Esophagus squamous epithelium (tissue), 5 donors: ENCODE results near the gene SKOR1. TPM values are rescaled to one million over a fixed set of nuclear protein-coding genes. Genes with fewer than 3 reads are reported as not detected.

Experiments
- DNase-seq: peaks from one replicate; lab custom pipeline; 2025; lab: John Stamatoyannopoulos, UW
- H3K27ac ChIP-seq, 4 donors: fragments of 200-600 bp; sonication (generic); one replicate each; pipeline ENCODE4 v1.5.1; 2016 to 2019; ENCODE audit warnings: mild to moderate bottlenecking in 1 of 4
- H3K27me3 ChIP-seq, 4 donors: fragments of 200-600 bp; sonication (generic); 1 replicate in 3 of 4; 2 replicates in 1 of 4; pipeline versions ENCODE4 v1.5.1 to v1.6.0; 2017 to 2021; ENCODE audit warnings: antibody characterized with exemption in 1 of 4
- H3K36me3 ChIP-seq, 3 donors: fragments of 200-600 bp; sonication (generic); one replicate each; pipeline ENCODE4 v1.5.1; 2016 to 2019
- H3K4me1 ChIP-seq, 3 donors: fragments of 200-600 bp; sonication (generic); one replicate each; pipeline ENCODE4 v1.5.1; 2017 to 2019
- H3K4me3 ChIP-seq, 4 donors: fragments of 200-600 bp; sonication (generic); 1 replicate in 3 of 4; 2 replicates in 1 of 4; pipeline ENCODE4 v1.5.1; 2016 to 2019; ENCODE audit warnings: mild to moderate bottlenecking in 2 of 4, moderate library complexity in 1 of 4
- H3K9me3 ChIP-seq, 3 donors: fragments of 200-600 bp; sonication (generic); one replicate each; pipeline ENCODE4 v1.5.1; 2016 to 2019
- POLR2A ChIP-seq, 4 donors: fragments of 450-650 bp; IDR thresholded peaks; one replicate each; pipeline ENCODE4 v1.6.1; 2017; ENCODE audit warnings: antibody characterized with exemption in 4 of 4, mild to moderate bottlenecking in 4 of 4, moderate library complexity in 3 of 4
- WGBS, 2 donors: methylation state at CpG; one replicate each; pipeline ENCODE4 v1.1.5; 2018; 5-methylcytosine and 5-hydroxymethylcytosine counted together
- intact Hi-C: fragments of 100-400 bp; cut with DNase I; formaldehyde crosslinking; loops from one replicate; pipeline ENCODE4 v1.15.0; 2022
- total RNA-seq, 4 donors: library from RNA; depleted of rRNA; stranded (reverse); fragments of >200 nt; gene quantifications; one replicate each; pipeline ENCODE4 v1.1.0, GENCODE V29; 2016
- TF ChIP-seq, protein P1 (sequence below), 6 experiments: fragments of 450-650 bp in 4 of 6; fragments of 200-600 bp in 2 of 6; sonication (generic) in 2 of 6; IDR thresholded peaks; one replicate each; pipeline ENCODE4 v1.5.1; 2016 to 2019; ENCODE audit warnings: antibody characterized with exemption in 6 of 6, mild to moderate bottlenecking in 4 of 6, moderate library complexity in 4 of 6
- donor health status: DM: yes; HTN: yes; CAD: no.

Gene SKOR1
- total RNA-seq, 4 donors from 2014 or later: 0.09 to 0.76 (median 0.28) TPM

DNA sequence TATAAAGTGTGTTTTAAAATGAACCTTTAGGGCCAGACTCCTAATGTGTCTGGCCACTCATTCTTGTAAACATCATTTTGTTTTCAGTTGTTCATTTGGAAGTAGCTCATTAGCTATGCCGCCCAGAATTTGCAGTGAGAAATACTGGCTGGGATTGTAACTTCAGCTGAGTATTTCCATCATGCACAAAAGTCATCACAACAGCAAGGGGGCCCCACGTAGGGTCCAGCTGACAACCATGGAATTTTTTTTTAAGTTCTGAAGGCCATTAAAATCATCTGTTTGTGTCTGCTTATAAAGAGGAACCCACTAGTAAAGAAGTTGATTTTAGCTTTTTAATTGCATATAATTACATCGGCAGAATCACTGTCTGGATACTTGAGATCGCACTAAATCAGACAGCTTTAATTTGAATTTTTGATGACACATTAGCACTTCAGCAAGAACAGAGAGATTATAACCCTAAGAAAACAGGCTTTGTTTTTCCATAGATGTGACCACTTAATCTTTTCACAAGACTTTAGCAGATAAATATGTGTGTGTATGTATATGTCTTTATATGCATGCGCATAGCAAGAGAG lies 46.3 kb upstream of the SKOR1 start:
- no peak overlapping the region for H3K27ac ChIP-seq
- peaks cover 0 to 23% (median 0%) of the 10 kb centered on the region in 3 donors for H3K36me3 ChIP-seq
- H3K4me3 ChIP-seq: no peak overlapping the region
- H3K9me3 ChIP-seq: no peaks in the 10 kb centered on the region
- no peak for DNase-seq
- intact Hi-C loops: no loop called here
- no peaks in the 10 kb centered on the region for H3K4me1 ChIP-seq
- H3K27me3 ChIP-seq: no peaks in the 10 kb centered on the region
- WGBS, 2 donors: 84 to 89% methylated on average over 5 of the region's 5 CpGs
- TF ChIP-seq, protein P1, sequence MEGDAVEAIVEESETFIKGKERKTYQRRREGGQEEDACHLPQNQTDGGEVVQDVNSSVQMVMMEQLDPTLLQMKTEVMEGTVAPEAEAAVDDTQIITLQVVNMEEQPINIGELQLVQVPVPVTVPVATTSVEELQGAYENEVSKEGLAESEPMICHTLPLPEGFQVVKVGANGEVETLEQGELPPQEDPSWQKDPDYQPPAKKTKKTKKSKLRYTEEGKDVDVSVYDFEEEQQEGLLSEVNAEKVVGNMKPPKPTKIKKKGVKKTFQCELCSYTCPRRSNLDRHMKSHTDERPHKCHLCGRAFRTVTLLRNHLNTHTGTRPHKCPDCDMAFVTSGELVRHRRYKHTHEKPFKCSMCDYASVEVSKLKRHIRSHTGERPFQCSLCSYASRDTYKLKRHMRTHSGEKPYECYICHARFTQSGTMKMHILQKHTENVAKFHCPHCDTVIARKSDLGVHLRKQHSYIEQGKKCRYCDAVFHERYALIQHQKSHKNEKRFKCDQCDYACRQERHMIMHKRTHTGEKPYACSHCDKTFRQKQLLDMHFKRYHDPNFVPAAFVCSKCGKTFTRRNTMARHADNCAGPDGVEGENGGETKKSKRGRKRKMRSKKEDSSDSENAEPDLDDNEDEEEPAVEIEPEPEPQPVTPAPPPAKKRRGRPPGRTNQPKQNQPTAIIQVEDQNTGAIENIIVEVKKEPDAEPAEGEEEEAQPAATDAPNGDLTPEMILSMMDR (IDR thresholded peaks at IDR 0.05): no peak
- TF ChIP-seq POLR2A (IDR thresholded peaks at IDR 0.05): no peak

DNA sequence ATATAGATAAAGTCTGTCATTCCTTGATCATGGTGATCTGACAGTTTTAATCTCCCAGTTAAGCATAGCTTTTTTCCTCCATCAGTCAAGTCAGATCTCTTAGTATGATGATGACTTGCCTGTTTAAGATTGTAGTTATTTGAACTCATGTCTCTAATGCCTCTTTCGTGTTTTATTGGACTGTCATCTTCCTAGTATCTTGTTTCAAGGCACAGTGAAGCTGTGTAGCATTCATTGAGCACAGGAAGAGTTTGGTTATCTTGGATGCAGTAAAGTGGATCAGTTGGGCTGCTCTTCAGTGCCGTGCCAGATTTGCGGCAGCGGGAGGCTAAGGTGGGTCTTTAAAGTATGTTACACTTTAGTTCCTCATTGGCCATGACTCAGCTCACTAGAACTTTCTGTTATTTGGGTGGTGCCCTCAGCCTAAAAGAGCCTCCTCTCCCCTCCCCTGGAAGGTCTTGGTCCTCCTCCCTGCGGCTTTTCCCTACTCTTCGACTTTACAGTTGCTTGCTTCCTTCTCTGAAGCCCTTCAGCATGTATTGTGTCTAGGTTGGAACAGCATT lies 45.7 kb upstream of the SKOR1 start:
- no peak for TF ChIP-seq POLR2A (IDR thresholded peaks at IDR 0.05)
- TF ChIP-seq, protein P1 (IDR thresholded peaks at IDR 0.05): no peak
- no peak overlapping the region for H3K27ac ChIP-seq

DNA sequence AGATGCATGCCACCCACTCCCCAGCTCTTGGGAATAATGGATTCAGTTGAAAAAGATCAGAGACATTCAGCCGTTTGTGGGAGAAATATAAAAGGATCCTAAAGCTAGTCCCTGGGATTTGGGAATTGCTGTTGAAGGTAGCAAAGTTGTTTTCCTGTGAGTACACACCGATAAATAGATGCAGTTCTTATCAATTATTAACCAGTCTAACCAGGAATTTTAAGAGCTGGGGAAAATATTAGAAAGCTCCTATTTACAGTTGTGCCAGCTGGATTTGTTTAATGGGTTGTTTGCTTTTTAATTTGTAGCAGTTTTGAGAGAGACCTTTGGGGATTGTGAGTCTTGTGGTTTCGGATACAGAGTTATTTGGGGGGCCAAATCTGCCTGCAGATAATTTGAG lies 44.2 kb upstream of the SKOR1 start:
- H3K4me3 ChIP-seq: no peak overlapping the region
- DNase-seq: no peak
- no peaks in the 10 kb centered on the region for H3K9me3 ChIP-seq
- intact Hi-C loops: no loop called here
- H3K4me1 ChIP-seq: no peaks in the 10 kb centered on the region
- H3K36me3 ChIP-seq: peaks cover 0 to 15% (median 0%) of the 10 kb centered on the region in 3 donors
- no peaks in the 10 kb centered on the region for H3K27me3 ChIP-seq
- TF ChIP-seq, protein P1 (IDR thresholded peaks at IDR 0.05): no peak
- no peak for TF ChIP-seq POLR2A (IDR thresholded peaks at IDR 0.05)
- 82 to 87% methylated on average over 3 of the region's 3 CpGs for WGBS, 2 donors
- no peak overlapping the region for H3K27ac ChIP-seq

More for the DNA sequence above, 45.7 kb upstream of the SKOR1 start:
- H3K4me1 ChIP-seq: no peaks in the 10 kb centered on the region
- H3K4me3 ChIP-seq: no peak overlapping the region
- peaks cover 0 to 18% (median 0%) of the 10 kb centered on the region in 3 donors for H3K36me3 ChIP-seq
- intact Hi-C loops: no loop called here
- DNase-seq: no peak
- 91 to 94% methylated on average over 6 of the region's 6 CpGs for WGBS, 2 donors
- no peaks in the 10 kb centered on the region for H3K9me3 ChIP-seq
- H3K27me3 ChIP-seq: no peaks in the 10 kb centered on the region

DNA sequence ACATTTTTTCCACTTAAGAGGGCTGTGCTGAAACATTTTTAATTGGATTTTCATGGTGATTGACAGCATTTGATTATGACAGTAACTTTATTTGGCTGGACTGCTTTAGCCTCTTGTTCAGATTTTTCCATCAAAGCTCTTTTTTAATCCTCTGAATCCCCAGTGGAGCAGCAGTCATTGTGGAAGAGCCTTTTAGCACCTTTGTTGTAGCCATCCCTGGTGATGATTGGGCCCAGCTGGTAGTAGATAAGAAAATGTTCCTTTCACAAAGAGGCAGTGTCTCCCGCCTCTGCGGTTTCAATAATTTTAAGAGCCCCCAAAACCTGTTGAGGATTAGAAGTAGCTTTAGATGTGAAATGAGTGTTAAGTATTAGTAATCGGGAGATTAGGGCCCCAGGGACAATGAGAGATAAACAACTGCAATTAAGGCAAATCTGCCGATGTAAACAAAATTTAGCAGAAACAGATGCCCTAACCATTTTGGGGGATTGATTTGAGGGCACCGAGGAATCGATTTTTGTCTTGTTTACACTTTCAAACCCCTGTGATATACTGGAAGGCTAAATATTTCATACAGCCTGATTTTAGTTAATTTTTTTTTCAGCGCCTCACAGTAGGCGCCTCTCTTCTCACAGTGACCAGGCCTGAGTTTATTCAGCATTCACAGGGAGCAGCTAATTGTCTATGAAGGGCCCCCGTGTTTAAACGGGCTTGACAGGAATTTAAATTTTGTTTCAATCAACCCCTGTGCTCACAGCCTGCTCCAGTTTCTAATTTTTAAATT lies 43.2 kb upstream of the SKOR1 start:
- no peaks in the 10 kb centered on the region for H3K4me1 ChIP-seq
- peaks cover 0 to 15% (median 0%) of the 10 kb centered on the region in 3 donors for H3K36me3 ChIP-seq
- no peak overlapping the region for H3K27ac ChIP-seq
- no peaks in the 10 kb centered on the region for H3K9me3 ChIP-seq
- H3K4me3 ChIP-seq: no peak overlapping the region
- TF ChIP-seq POLR2A (IDR thresholded peaks at IDR 0.05): no peak
- TF ChIP-seq, protein P1 (IDR thresholded peaks at IDR 0.05): no peak
- WGBS, 2 donors: 78% methylated on average over 10 of the region's 10 CpGs
- intact Hi-C loops: no loop called here
- no peaks in the 10 kb centered on the region for H3K27me3 ChIP-seq
- DNase-seq: no peak

DNA sequence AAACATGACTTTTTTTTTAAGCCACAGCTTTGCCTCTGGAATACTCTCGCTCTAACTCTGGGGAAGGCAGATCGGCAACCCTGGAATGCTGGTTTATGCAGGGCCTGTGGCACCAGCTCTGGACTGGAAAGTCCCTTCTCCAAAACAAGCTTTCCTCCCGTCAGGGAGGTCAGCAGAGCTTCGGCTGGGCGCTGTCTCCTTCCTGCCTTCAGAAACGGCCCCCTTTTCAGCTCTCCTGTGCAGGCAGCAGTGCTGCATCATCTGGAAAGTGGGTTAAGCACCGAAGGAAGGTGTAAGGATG lies 42.7 kb upstream of the SKOR1 start:
- Histone ChIP-seq H3K4me1 (no peaks in the 10 kb centered on the region), H3K27me3 (no peaks in the 10 kb centered on the region), H3K4me3 (no peak overlapping the region), H3K27ac (no peak overlapping the region), H3K36me3 (peaks cover 0 to 15% (median 0%) of the 10 kb centered on the region in 3 donors), H3K9me3 (no peaks in the 10 kb centered on the region)
- TF ChIP-seq POLR2A (IDR thresholded peaks at IDR 0.05): no peak
- TF ChIP-seq, protein P1 (IDR thresholded peaks at IDR 0.05): no peak
- intact Hi-C loops: no loop called here
- no peak for DNase-seq
- WGBS, 2 donors: 69 to 83% methylated on average over 2 to 6 of the region's 7 CpGs
